Mesodermal cell (in vitro differentiated cells): Measurements from ENCODE around the gene ST3GAL2.
"Not testable (repeated sequence)": the region's sequence is repeated elsewhere in the genome, so short reads cannot be mapped to it uniquely, and the experiment has no call there.

ENCODE experiments used
- H3K27ac ChIP-seq: 2 replicates; pipeline ENCODE4 v1.7.0; 2013; ENCODE audit warnings: mild to moderate bottlenecking, low read depth, low read length, moderate library complexity; ENCODE audit not compliant: severe bottlenecking
- H3K36me3 ChIP-seq: 2 replicates; pipeline ENCODE4 v1.7.1; 2013; ENCODE audit warnings: mild to moderate bottlenecking, low read length, moderate library complexity; ENCODE audit not compliant: control insufficient read depth, insufficient read depth
- H3K4me1 ChIP-seq: one replicate; pipeline ENCODE4 v1.7.1; 2013; ENCODE audit warnings: mild to moderate bottlenecking, low read length; ENCODE audit not compliant: insufficient read depth, control insufficient read depth, poor library complexity, severe bottlenecking
- H3K4me3 ChIP-seq: 2 replicates; pipeline ENCODE4 v1.7.0; 2013; ENCODE audit warnings: low read length, control low read depth, mild to moderate bottlenecking; ENCODE audit not compliant: insufficient read depth, poor library complexity, severe bottlenecking; ENCODE audit errors: extremely low read depth
- H3K9me3 ChIP-seq: 2 replicates; pipeline ENCODE4 v1.7.1; 2013; ENCODE audit warnings: mild to moderate bottlenecking, low read length, moderate library complexity; ENCODE audit not compliant: control insufficient read depth
- WGBS, 2 experiments: methylation state at CpG; one replicate each; pipeline ENCODE4 v1.1.5; 2013; ENCODE audit warnings: missing lambda C conversion rate in 2 of 2; ENCODE audit not compliant: insufficient coverage in 2 of 2; 5-methylcytosine and 5-hydroxymethylcytosine counted together

Gene ST3GAL2

GRCh38 chr16:70421473-70422311 is 17.2 kb downstream of the ST3GAL2 start:
- Histone ChIP-seq H3K9me3 (no peaks in the 10 kb centered on the region), H3K36me3 (peaks cover 26% of the 10 kb centered on the region), H3K4me1 (peaks cover 19% of the 10 kb centered on the region), H3K27ac (no peak overlapping the region), H3K4me3 (no peak overlapping the region)
- WGBS, 2 experiments, result 94 to 95% methylated on average over 10 to 11 of the region's 11 CpGs

GRCh38 chr16:70421014-70421413 is 17.9 kb downstream of the ST3GAL2 start:
- Histone ChIP-seq H3K9me3 (no peaks in the 10 kb centered on the region), H3K4me3 (no peak overlapping the region), H3K4me1 (peaks cover 19% of the 10 kb centered on the region), H3K36me3 (peaks cover 27% of the 10 kb centered on the region), H3K27ac (no peak overlapping the region)
- 86 to 90% methylated on average over 8 of the region's 9 CpGs for WGBS, 2 experiments

GRCh38 chr16:70419384-70420327 is 19.2 kb downstream of the ST3GAL2 start:
- Histone ChIP-seq H3K4me1 (peaks cover 19% of the 10 kb centered on the region), H3K27ac (no peak overlapping the region), H3K4me3 (no peak overlapping the region), H3K36me3 (peaks cover 30% of the 10 kb centered on the region), H3K9me3 (no peaks in the 10 kb centered on the region)
- WGBS, 2 experiments, result 90 to 94% methylated on average over 6 to 13 of the region's 14 CpGs

- peaks cover 19% of the 10 kb centered on the region for H3K4me1 ChIP-seq
- WGBS, 2 experiments, result 88% methylated on average over 4 of the region's 5 CpGs
- H3K27ac ChIP-seq, result no peak overlapping the region
- H3K9me3 ChIP-seq, result no peaks in the 10 kb centered on the region
- H3K4me3 ChIP-seq, result no peak overlapping the region
- peaks cover 27% of the 10 kb centered on the region for H3K36me3 ChIP-seq
Measured at GRCh38 chr16:70418993-70419318, 19.9 kb downstream of the ST3GAL2 start.

GRCh38 chr16:70418274-70418992 is 20.5 kb downstream of the ST3GAL2 start:
- Histone ChIP-seq H3K36me3 (peaks cover 27% of the 10 kb centered on the region), H3K4me3 (no peak overlapping the region), H3K9me3 (no peaks in the 10 kb centered on the region), H3K4me1 (peaks cover 19% of the 10 kb centered on the region), H3K27ac (peak overlapping the region; percentile 43)
- WGBS, 2 experiments, result 87 to 90% methylated on average over 4 to 8 of the region's 13 CpGs

- Histone ChIP-seq H3K27ac (peak overlapping the region; percentile 16), H3K4me3 (no peak overlapping the region), H3K4me1 (peaks cover 19% of the 10 kb centered on the region), H3K36me3 (peaks cover 32% of the 10 kb centered on the region), H3K9me3 (no peaks in the 10 kb centered on the region)
- 93 to 97% methylated on average over 6 to 7 of the region's 7 CpGs for WGBS, 2 experiments
Measured at GRCh38 chr16:70417661-70418060, 21.2 kb downstream of the ST3GAL2 start.

GRCh38 chr16:70416748-70417616 is 21.9 kb downstream of the ST3GAL2 start:
- Histone ChIP-seq H3K27ac (peak overlapping the region; percentile 16), H3K36me3 (peaks cover 36% of the 10 kb centered on the region), H3K9me3 (no peaks in the 10 kb centered on the region), H3K4me3 (no peak overlapping the region), H3K4me1 (peaks cover 19% of the 10 kb centered on the region)
- WGBS, 2 experiments, result 96 to 99% methylated on average over 8 to 16 of the region's 17 CpGs

- Histone ChIP-seq H3K4me1 (peaks cover 11% of the 10 kb centered on the region), H3K36me3 (peaks cover 52% of the 10 kb centered on the region)
- not testable (repeated sequence) for H3K9me3 ChIP-seq, H3K27ac ChIP-seq, H3K4me3 ChIP-seq
- WGBS, 2 experiments, result 100% methylated on average over 2 of the region's 5 CpGs; no CpG with 5 or more reads in 1 of the 2 experiments
Measured at GRCh38 chr16:70413572-70413971, 25.3 kb downstream of the ST3GAL2 start.

- no peak overlapping the region for H3K27ac ChIP-seq
- peaks cover 51% of the 10 kb centered on the region for H3K36me3 ChIP-seq
- no peak overlapping the region for H3K4me3 ChIP-seq
- no peaks in the 10 kb centered on the region for H3K9me3 ChIP-seq
- WGBS, 2 experiments, result 71 to 100% methylated on average over 1 of the region's 8 CpGs
- peaks cover 10% of the 10 kb centered on the region for H3K4me1 ChIP-seq
Measured at GRCh38 chr16:70412385-70412784, 26.5 kb downstream of the ST3GAL2 start.

GRCh38 chr16:70410734-70411133 is 28.2 kb downstream of the ST3GAL2 start:
- peaks cover 10% of the 10 kb centered on the region for H3K4me1 ChIP-seq
- H3K4me3 ChIP-seq, result no peak overlapping the region
- H3K27ac ChIP-seq, result no peak overlapping the region
- H3K36me3 ChIP-seq, result peaks cover 48% of the 10 kb centered on the region
- WGBS, 2 experiments, result 87 to 95% methylated on average over 4 of the region's 6 CpGs
- no peaks in the 10 kb centered on the region for H3K9me3 ChIP-seq
